Left ventricle myocardium inferior (tissue), 1 donor: ENCODE measurements around the gene SPHK1. TPM values are rescaled to one million over a fixed set of nuclear protein-coding genes. Genes with fewer than 3 reads are reported as not detected.
"Not testable (repeated sequence)": the region's sequence is repeated elsewhere in the genome, so short reads cannot be mapped to it uniquely, and the experiment has no call there.

Source experiments
- DNase-seq: peaks from one replicate; pipeline ENCODE4 v3.0.0-alpha.2; 2020
- H3K27ac ChIP-seq: fragments of 200-600 bp; replicated peaks from 2 replicates; pipeline ENCODE4 v1.8.0; 2021
- H3K27me3 ChIP-seq: fragments of 200-600 bp; 2 replicates; pipeline ENCODE4 v1.8.0; 2021; ENCODE audit warnings: low read depth
- H3K36me3 ChIP-seq: fragments of 200-600 bp; 2 replicates; pipeline ENCODE4 v1.8.0; 2021
- H3K4me1 ChIP-seq: fragments of 200-600 bp; 2 replicates; pipeline ENCODE4 v1.8.0; 2021
- H3K4me3 ChIP-seq: fragments of 200-600 bp; 2 replicates; pipeline ENCODE4 v1.8.0; 2021; ENCODE audit warnings: mild to moderate bottlenecking, moderate library complexity
- H3K9me3 ChIP-seq: fragments of 200-600 bp; replicated peaks from 2 replicates; pipeline ENCODE4 v1.8.0; 2021
- CTCF ChIP-seq: fragments of 200-600 bp; IDR thresholded peaks from 2 replicates; pipeline ENCODE4 v1.8.0; 2021; ENCODE audit warnings: antibody characterized with exemption, mild to moderate bottlenecking, borderline replicate concordance
- intact Hi-C: fragments of 100-400 bp; cut with micrococcal nuclease; formaldehyde crosslinking; loops from one replicate; pipeline ENCODE4 v1.11.0; 2022
- total RNA-seq: library from RNA; stranded (reverse); fragmentation: NEBNext Ultra II Directional; extraction: Animal tissue kit (Norgen Biotek cat#: 25700); gene quantifications from one replicate; pipeline ENCODE4 v1.2.1, GENCODE V29; 2021
- donor health status: DM: no; HTN: yes; CAD: no; lungs with severe emphysema.

Gene SPHK1
- total RNA-seq, 1 donor from 2014 or later: 2.3 TPM

- no peak overlapping the region for H3K4me3 ChIP-seq
- TF ChIP-seq CTCF: no peak
- H3K4me1 ChIP-seq: peaks cover 26% of the 10 kb centered on the region
- intact Hi-C loops: no loop called here
- no peaks in the 10 kb centered on the region for H3K36me3 ChIP-seq
- no peak for DNase-seq
- no peaks in the 10 kb centered on the region for H3K27me3 ChIP-seq
- no peaks in the 10 kb centered on the region for H3K9me3 ChIP-seq
- no peak overlapping the region for H3K27ac ChIP-seq
Observed at GRCh38 chr17:76359375-76359774, 25.0 kb upstream of the SPHK1 start.

GRCh38 chr17:76359776-76360175 is 24.6 kb upstream of the SPHK1 start:
- H3K36me3 ChIP-seq, H3K27me3 ChIP-seq, H3K27ac ChIP-seq, intact Hi-C loops, DNase-seq, H3K4me3 ChIP-seq, H3K9me3 ChIP-seq: not testable (repeated sequence)
- H3K4me1 ChIP-seq: peaks cover 22% of the 10 kb centered on the region

- DNase-seq: no peak
- Histone ChIP-seq H3K27ac (peak overlapping the region; percentile 82), H3K27me3 (no peaks in the 10 kb centered on the region), H3K4me3 (no peak overlapping the region), H3K4me1 (peaks cover 21% of the 10 kb centered on the region), H3K9me3 (no peaks in the 10 kb centered on the region), H3K36me3 (no peaks in the 10 kb centered on the region)
- TF ChIP-seq CTCF: no peak
- intact Hi-C loops: no loop called here
Observed at GRCh38 chr17:76360461-76360860, 23.9 kb upstream of the SPHK1 start.

- Histone ChIP-seq H3K27ac (peak overlapping the region; percentile 82), H3K27me3 (no peaks in the 10 kb centered on the region), H3K9me3 (no peaks in the 10 kb centered on the region), H3K36me3 (no peaks in the 10 kb centered on the region), H3K4me1 (peaks cover 21% of the 10 kb centered on the region), H3K4me3 (no peak overlapping the region)
- no peak for TF ChIP-seq CTCF
- DNase-seq: no peak
- intact Hi-C loops: no loop called here
Observed at GRCh38 chr17:76363107-76363842, 21.1 kb upstream of the SPHK1 start.

- Histone ChIP-seq H3K4me1 (peaks cover 29% of the 10 kb centered on the region), H3K36me3 (no peaks in the 10 kb centered on the region), H3K27me3 (no peaks in the 10 kb centered on the region), H3K4me3 (no peak overlapping the region), H3K9me3 (no peaks in the 10 kb centered on the region), H3K27ac (no peak overlapping the region)
- DNase-seq: no peak
- peak; percentile 55 for TF ChIP-seq CTCF
- intact Hi-C loops: no loop called here
Observed at GRCh38 chr17:76365256-76365903, 19.0 kb upstream of the SPHK1 start.

- H3K27me3 ChIP-seq: no peaks in the 10 kb centered on the region
- intact Hi-C loops: no loop called here
- H3K9me3 ChIP-seq: no peaks in the 10 kb centered on the region
- TF ChIP-seq CTCF: no peak
- H3K4me1 ChIP-seq: peaks cover 34% of the 10 kb centered on the region
- no peak overlapping the region for H3K27ac ChIP-seq
- no peak overlapping the region for H3K4me3 ChIP-seq
- H3K36me3 ChIP-seq: no peaks in the 10 kb centered on the region
- no peak for DNase-seq
Observed at GRCh38 chr17:76366247-76366646, 18.2 kb upstream of the SPHK1 start.
